Mucosa of rectum (tissue), 2 donors: ENCODE results near the gene ATF7.

Experiments
- H3K27ac ChIP-seq, 2 donors: one replicate each; pipeline ENCODE4 v1.7.0; 2013; ENCODE audit warnings: inconsistent platforms in 2 of 2, low read depth in 2 of 2, low read length in 2 of 2
- H3K27me3 ChIP-seq, 2 donors: one replicate each; pipeline ENCODE4 v1.7.0; 2013; ENCODE audit warnings: low read length in 2 of 2; ENCODE audit not compliant: control insufficient read depth in 2 of 2, insufficient read depth in 2 of 2
- H3K36me3 ChIP-seq, 2 donors: one replicate each; pipeline ENCODE4 v1.7.0; 2013; ENCODE audit warnings: low read length in 2 of 2; ENCODE audit not compliant: control insufficient read depth in 2 of 2, insufficient read depth in 2 of 2
- H3K4me1 ChIP-seq, 2 donors: one replicate each; pipeline ENCODE4 v1.7.0; 2013; ENCODE audit warnings: low read length in 2 of 2, mild to moderate bottlenecking in 1 of 2; ENCODE audit not compliant: control insufficient read depth in 2 of 2, insufficient read depth in 2 of 2
- H3K4me3 ChIP-seq, 2 donors: one replicate each; pipeline ENCODE4 v1.7.0; 2013; ENCODE audit warnings: low read length in 2 of 2
- H3K9ac ChIP-seq, 2 donors: one replicate each; pipeline ENCODE4 v1.7.0; 2013; ENCODE audit warnings: low read length in 2 of 2, low read depth in 1 of 2, mild to moderate bottlenecking in 1 of 2
- H3K9me3 ChIP-seq, 2 donors: one replicate each; pipeline ENCODE4 v1.7.0; 2013; ENCODE audit warnings: low read length in 2 of 2; ENCODE audit not compliant: control insufficient read depth in 2 of 2
- donor health status: healthy.
- donor health status: Normal muscosa, but diverticular disease.

The ATF7 gene

DNA sequence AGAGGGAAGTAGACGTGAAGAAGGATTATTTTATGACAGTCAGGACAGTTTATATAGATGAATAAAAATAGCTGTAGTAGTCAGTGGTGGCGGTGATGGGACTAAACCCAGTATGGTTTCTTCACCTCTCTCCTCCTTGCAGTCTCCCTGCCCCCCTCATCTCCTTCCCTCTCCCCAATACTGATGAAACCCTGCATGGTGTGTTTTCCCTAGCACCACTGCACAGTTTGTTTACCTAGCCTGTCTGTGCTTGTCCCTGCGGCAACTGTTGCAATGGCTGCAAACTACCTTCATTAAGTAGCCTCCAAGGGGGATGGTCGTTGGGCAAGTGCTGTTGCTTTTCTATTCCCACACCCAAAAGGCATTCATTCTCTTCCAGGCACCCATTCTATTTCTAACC lies 159.5 kb downstream of the ATF7 start:
- H3K4me3 ChIP-seq: no peak overlapping the region
- H3K9ac ChIP-seq: no peak overlapping the region
- H3K36me3 ChIP-seq: peaks cover 92 to 97% of the 10 kb centered on the region in 2 donors
- H3K27me3 ChIP-seq: no peaks in the 10 kb centered on the region
- no peaks in the 10 kb centered on the region for H3K9me3 ChIP-seq
- no peak overlapping the region for H3K27ac ChIP-seq
- H3K4me1 ChIP-seq: no peaks in the 10 kb centered on the region

- no peak overlapping the region for H3K4me3 ChIP-seq
- H3K9ac ChIP-seq: no peak overlapping the region
- H3K27me3 ChIP-seq: no peaks in the 10 kb centered on the region
- peaks cover 92 to 97% of the 10 kb centered on the region in 2 donors for H3K36me3 ChIP-seq
- H3K9me3 ChIP-seq: no peaks in the 10 kb centered on the region
- no peak overlapping the region for H3K27ac ChIP-seq
- H3K4me1 ChIP-seq: no peaks in the 10 kb centered on the region
Observed at GRCh38 chr12:53465679-53466078, 160.5 kb downstream of the ATF7 start.

DNA sequence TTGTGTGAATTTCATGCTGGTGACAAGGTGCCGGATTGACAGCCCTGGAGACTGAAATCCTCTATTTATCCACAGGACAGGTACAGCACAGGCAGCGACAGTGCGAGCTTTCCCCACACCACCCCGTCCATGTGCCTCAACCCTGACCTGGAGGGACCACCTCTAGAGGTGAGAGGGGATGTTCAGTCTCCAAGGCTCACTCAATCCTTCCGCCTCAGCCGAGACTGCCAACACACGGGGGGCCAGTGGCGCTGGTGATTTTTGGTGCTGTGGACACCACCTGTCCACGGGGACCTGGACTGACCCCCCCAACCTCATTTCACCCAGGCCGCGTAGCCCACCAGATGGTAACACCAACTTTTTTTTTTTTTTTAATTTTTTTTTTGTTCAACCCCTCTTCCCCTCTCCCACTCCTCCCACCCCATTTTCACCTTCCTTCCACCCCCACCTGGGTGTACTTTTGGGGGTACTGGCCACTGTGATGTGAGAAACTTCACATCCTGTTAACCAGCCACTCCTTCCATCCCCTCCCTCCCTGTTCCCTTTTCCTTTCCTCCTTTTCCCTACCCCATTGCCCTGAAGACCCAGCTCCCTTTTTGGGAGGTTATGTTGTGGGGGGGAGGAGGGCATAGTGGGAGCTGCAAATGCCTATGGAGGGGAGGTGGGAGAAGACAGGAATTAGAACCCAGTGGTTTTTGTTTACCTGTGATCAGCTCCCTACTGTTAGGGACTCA lies 161.3 kb downstream of the ATF7 start:
- no peaks in the 10 kb centered on the region for H3K27me3 ChIP-seq
- no peaks in the 10 kb centered on the region for H3K4me1 ChIP-seq
- no peak overlapping the region for H3K9ac ChIP-seq
- H3K36me3 ChIP-seq: peaks cover 93 to 98% of the 10 kb centered on the region in 2 donors
- no peak overlapping the region for H3K27ac ChIP-seq
- no peak overlapping the region for H3K4me3 ChIP-seq
- no peaks in the 10 kb centered on the region for H3K9me3 ChIP-seq

DNA sequence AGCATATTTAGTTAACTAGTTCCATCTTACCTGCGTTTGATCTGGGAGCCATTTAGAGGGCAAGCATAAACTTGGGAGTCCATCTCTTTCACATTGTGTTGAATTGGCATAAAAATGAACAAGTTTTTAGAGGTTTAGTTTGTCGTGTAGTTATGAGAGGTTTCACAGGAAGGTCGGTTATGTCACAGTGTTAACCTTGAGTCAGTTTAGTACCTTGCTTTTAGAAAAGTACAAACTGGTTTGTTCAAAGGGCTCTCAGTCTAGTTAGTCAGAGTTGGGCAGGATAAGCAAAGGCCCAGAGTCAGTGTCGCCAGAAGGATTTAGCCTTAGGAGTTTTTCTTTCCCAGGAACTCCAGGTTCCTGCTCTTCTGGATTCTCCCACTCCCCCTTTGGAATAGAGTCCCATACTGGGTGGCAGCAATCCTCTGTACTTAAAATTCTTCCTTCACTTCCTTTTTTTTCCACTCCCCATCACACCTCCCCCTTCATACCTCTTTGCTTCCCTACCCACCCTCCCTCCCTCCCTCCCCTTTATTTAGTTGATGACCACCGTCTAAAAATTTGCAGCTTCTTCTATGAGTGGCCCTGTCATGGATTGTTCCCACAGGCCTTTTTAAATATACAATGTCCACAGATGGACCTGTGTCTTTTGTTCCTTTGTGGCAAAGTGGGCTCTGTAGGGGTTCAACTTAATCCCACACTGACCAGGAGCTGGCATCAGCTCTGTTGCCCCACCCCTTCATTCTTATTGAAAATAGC lies 162.2 kb downstream of the ATF7 start:
- H3K27ac ChIP-seq: no peak overlapping the region
- H3K4me3 ChIP-seq: no peak overlapping the region
- H3K27me3 ChIP-seq: no peaks in the 10 kb centered on the region
- H3K9me3 ChIP-seq: no peaks in the 10 kb centered on the region
- H3K36me3 ChIP-seq: peaks cover 93 to 99% of the 10 kb centered on the region in 2 donors
- H3K9ac ChIP-seq: no peak overlapping the region
- H3K4me1 ChIP-seq: no peaks in the 10 kb centered on the region

DNA sequence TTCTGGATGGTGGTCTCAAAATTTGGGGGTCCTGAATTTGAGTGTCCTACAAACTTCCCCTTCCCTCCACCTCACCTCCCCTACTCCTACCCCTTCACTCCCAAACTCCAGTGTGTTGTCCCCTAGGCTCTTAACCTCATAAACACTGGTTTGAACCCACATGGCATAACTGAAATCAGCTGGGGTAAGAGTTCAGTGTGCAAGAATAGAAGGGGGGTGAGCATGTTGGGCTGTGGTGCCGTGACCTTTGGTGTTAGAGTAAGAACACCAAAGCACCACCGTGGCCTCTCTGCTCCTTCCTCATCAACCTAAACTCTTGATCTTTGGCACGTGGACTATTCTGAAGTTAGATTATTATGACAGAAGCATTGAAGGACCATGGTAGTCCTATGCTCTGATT lies 163.2 kb downstream of the ATF7 start:
- Histone ChIP-seq H3K4me3 (no peak overlapping the region), H3K36me3 (peaks cover 91 to 98% of the 10 kb centered on the region in 2 donors), H3K27ac (no peak overlapping the region), H3K4me1 (no peaks in the 10 kb centered on the region), H3K9me3 (no peaks in the 10 kb centered on the region), H3K27me3 (no peaks in the 10 kb centered on the region), H3K9ac (no peak overlapping the region)

GRCh38 chr12:53461591-53461990 lies 164.6 kb downstream of the ATF7 start:
- Histone ChIP-seq H3K36me3 (peaks cover 89 to 99% of the 10 kb centered on the region in 2 donors), H3K4me3 (no peak overlapping the region), H3K27me3 (no peaks in the 10 kb centered on the region), H3K9me3 (no peaks in the 10 kb centered on the region), H3K4me1 (no peaks in the 10 kb centered on the region), H3K27ac (no peak overlapping the region), H3K9ac (no peak overlapping the region)

- Histone ChIP-seq H3K27ac (no peak overlapping the region), H3K36me3 (peaks cover 89 to 99% of the 10 kb centered on the region in 2 donors)
Observed at GRCh38 chr12:53461059-53461458, 165.1 kb downstream of the ATF7 start.

DNA sequence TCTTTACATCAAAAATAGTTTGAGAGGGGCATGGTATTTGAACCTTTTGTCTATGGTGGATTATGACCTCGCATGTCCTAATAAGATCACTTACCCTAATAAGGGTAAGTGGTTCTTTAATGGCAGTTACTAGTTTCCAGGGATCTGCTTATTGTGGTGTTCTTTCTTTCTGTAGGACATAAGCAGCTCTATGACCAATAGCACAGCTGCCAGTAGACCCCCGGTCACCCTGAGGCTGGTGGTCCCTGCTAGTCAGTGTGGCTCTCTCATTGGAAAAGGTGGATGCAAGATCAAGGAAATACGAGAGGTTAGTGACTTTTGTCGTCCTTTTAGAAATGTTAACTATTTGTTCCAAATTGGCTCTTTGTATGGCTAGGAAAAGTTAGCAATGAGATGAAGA lies 167.1 kb downstream of the ATF7 start:
- no peak overlapping the region for H3K27ac ChIP-seq

More at GRCh38 chr12:53461059-53461458, 165.1 kb downstream of the ATF7 start:
- no peaks in the 10 kb centered on the region for H3K4me1 ChIP-seq
- no peak overlapping the region for H3K4me3 ChIP-seq
- no peaks in the 10 kb centered on the region for H3K9me3 ChIP-seq
- no peaks in the 10 kb centered on the region for H3K27me3 ChIP-seq
- no peak overlapping the region for H3K9ac ChIP-seq

More for the DNA sequence above, 167.1 kb downstream of the ATF7 start:
- Histone ChIP-seq H3K4me1 (peaks cover under 1 to 2% of the 10 kb centered on the region in 2 donors), H3K27me3 (no peaks in the 10 kb centered on the region), H3K36me3 (peaks cover 86 to 99% of the 10 kb centered on the region in 2 donors), H3K4me3 (no peak overlapping the region), H3K9ac (no peak overlapping the region), H3K9me3 (no peaks in the 10 kb centered on the region)
